Measurements from ENCODE around the gene TPTE2.

DNA sequence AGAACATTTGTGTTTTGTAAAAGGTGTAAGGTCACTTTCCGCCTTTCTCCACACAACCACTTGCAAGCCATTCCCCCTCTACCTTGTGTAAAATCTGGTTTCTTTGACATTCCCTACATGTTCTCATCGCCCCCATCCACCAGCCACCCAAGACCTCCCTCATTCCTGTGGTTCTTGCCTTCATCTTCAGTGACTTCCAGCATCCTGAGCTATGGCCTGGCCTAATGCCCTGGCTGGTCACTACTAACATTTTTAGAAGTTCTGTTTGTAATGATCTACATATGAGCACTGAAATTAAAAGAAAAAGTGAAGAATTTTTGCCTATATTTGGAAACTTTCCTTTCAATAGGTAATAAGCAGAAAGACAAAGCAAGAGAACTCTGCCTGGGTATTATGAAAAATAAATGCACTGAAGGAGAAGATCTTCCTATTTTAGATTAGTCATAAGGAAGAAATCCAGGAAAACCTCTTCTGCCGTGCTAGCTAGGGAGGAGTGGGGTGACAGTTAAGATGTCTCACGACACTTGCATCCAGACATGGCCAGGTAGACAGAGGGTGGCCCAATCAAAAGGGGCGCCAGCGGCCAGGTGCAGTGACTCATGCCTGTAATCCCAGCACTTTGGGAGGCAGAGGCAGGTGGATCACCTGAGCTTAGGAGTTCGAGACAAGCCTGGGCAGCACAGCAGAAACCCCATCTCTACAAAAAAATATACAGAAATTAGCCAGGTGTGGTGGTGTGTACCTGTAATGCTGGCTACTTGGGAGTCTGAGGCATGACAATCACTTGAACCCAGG is 44.0 kb upstream of the TPTE2 start:
- TF ChIP-seq, protein P1, sequence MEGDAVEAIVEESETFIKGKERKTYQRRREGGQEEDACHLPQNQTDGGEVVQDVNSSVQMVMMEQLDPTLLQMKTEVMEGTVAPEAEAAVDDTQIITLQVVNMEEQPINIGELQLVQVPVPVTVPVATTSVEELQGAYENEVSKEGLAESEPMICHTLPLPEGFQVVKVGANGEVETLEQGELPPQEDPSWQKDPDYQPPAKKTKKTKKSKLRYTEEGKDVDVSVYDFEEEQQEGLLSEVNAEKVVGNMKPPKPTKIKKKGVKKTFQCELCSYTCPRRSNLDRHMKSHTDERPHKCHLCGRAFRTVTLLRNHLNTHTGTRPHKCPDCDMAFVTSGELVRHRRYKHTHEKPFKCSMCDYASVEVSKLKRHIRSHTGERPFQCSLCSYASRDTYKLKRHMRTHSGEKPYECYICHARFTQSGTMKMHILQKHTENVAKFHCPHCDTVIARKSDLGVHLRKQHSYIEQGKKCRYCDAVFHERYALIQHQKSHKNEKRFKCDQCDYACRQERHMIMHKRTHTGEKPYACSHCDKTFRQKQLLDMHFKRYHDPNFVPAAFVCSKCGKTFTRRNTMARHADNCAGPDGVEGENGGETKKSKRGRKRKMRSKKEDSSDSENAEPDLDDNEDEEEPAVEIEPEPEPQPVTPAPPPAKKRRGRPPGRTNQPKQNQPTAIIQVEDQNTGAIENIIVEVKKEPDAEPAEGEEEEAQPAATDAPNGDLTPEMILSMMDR (IDR thresholded peaks at IDR 0.05), result no peak
- TF ChIP-seq POLR2A (IDR thresholded peaks at IDR 0.05), result no peak
